ENCODE measurements around the gene PTGIS.
"Not testable (repeated sequence)": the region's sequence is repeated elsewhere in the genome, so short reads cannot be mapped to it uniquely, and the experiment has no call there.

DNA sequence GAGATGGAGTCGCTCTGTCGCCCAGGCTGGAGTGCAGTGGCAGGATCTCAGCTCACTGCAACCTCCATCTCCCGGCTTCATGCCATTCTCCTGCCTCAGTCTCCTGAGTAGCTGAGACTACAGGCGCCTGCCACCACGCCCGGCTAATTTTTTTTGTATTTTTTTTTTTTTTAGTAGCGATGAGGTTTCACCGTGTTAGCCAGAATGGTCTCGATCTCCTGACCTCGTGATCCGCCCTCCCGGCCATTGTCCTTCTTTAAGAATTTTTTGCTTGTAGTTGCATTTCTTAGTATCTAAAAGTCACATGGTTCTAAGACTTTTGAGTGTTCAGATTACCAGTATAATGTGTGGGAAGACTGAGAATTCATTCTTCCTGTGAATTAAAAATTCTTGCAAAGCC lies 2.9 kb downstream of the PTGIS start:
- TF ChIP-seq, protein P1, sequence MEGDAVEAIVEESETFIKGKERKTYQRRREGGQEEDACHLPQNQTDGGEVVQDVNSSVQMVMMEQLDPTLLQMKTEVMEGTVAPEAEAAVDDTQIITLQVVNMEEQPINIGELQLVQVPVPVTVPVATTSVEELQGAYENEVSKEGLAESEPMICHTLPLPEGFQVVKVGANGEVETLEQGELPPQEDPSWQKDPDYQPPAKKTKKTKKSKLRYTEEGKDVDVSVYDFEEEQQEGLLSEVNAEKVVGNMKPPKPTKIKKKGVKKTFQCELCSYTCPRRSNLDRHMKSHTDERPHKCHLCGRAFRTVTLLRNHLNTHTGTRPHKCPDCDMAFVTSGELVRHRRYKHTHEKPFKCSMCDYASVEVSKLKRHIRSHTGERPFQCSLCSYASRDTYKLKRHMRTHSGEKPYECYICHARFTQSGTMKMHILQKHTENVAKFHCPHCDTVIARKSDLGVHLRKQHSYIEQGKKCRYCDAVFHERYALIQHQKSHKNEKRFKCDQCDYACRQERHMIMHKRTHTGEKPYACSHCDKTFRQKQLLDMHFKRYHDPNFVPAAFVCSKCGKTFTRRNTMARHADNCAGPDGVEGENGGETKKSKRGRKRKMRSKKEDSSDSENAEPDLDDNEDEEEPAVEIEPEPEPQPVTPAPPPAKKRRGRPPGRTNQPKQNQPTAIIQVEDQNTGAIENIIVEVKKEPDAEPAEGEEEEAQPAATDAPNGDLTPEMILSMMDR (IDR thresholded peaks at IDR 0.05; ENCODE audit: extremely low read depth in 1 of 2, insufficient read depth in 1 of 2, low read depth in 1 of 2, low read length in 2 of 2), result not testable (repeated sequence)
- not testable (repeated sequence) for TF ChIP-seq JUN (IDR thresholded peaks at IDR 0.05; ENCODE audit: borderline replicate concordance, insufficient read depth, insufficient read length, low read depth); FOS (IDR thresholded peaks at IDR 0.05; ENCODE audit: borderline replicate concordance, insufficient read depth, low read length)
